NCI-H526 (cell line): ENCODE measurements around the gene LRRC15.
A peak's percentile ranks its signal among the peaks of the same experiment; 100 is the strongest.

Experiments used
- DNase-seq, 2 experiments: peaks; one replicate each; lab custom pipeline; 2025; lab: John Stamatoyannopoulos, UW

Gene LRRC15

DNA sequence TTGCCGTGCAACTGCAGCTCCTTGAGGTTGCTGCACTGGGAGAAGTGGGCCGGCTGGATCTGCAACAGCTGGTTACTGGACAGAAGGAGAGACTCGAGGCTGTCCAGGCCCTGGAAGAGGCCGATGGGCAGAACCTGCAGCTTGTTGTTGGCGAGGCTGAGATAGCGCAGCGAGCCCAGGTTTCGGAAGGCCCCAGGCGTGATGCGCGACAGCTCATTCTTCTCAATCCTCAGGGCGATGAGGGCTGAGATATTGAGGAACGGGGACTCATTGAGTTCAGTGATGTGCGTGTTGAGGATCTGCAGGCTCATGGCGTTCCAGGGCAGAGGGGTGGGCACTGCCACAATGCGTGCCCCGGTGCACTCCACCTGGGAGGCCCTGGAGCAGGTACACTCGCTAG is 9.0 kb downstream of the LRRC15 start:
- no peak for DNase-seq

DNA sequence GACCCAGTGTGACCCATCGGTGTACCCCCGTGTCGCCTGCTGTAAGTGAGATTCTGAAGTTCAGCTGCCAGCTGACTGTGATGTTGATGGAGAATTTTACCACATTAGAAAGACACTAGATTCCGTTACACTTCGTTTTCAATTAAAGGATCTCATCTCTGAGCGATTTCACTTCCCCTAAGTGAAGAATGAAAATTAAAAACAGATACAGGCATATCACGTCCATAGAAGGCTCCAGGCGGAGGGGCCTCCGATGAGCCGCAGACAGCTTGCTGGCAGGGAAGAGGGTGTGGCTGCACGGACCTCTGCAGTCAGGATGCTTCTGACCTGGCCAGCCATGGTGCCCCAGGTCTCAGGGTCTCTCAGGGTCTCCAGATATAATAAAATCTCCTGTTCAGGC is 11.9 kb downstream of the LRRC15 start:
- DNase-seq: no peak

DNA sequence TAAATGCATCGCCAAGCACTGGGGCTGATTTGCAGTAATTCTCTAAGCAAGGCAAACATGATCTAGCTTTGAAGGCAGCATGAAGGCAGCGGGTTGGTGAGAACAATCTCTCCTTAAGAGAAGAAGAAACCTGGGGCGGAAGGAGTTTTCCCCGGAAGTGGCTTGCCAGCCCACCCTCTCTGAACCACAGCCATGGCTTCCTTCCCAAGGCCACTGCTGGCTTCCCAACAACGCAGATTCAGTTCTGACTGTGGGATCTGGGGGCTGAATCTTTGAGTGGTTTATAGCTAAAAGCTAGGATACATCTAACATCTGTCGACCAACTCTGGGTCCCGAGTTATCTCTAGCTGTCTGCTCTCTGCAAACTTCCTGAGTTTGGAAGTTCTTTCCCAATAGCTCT is 14.2 kb downstream of the LRRC15 start:
- DNase-seq: no peak

DNA sequence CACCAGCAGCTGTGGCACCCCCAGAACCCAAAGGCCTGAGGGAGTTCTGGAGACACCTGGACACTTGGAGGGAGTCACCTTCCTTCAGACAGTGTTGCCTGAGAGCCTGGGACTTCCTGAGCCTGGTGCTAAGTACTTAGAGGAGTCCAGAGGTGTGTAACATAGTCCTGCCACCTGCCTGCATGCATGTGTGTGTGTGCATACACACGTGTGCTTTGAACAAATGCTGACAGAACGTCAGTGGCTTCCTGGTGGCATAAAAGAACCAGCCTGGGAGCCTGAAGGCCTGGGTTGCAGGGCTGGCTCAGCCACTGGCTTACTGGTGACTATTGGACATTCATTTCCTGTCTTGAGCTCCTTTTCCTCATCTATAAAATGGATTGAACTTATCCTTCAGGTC is 15.2 kb downstream of the LRRC15 start:
- no peak for DNase-seq

DNA sequence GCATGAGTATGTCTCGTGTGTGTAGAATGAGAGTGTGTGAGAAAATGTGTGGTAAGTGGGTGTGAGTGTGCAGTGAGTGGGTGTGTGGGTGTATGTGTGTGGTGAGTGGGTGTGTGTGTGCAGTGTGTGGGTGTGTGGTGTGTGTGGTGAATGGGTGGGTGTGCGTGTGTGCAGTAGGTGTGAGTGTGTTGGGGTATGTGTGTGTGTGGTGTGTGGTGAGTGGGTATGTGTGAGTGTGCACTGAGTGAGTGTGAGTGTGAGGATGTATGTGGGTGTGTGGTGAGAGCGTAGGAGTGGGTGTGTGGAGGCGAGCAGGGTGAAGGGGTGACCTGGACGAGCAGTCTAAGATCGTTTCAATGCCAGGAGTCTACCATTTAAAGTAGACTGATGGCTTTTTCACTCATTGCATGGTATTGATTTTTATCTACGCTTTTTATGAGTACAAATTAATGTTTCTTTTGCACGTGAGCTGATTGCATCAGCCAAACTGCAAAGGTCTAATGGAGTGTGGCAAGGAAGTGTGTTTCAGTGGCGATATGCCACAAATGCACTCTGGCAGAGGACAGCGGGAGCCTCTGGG is 16.8 kb downstream of the LRRC15 start:
- DNase-seq: no peak

DNA sequence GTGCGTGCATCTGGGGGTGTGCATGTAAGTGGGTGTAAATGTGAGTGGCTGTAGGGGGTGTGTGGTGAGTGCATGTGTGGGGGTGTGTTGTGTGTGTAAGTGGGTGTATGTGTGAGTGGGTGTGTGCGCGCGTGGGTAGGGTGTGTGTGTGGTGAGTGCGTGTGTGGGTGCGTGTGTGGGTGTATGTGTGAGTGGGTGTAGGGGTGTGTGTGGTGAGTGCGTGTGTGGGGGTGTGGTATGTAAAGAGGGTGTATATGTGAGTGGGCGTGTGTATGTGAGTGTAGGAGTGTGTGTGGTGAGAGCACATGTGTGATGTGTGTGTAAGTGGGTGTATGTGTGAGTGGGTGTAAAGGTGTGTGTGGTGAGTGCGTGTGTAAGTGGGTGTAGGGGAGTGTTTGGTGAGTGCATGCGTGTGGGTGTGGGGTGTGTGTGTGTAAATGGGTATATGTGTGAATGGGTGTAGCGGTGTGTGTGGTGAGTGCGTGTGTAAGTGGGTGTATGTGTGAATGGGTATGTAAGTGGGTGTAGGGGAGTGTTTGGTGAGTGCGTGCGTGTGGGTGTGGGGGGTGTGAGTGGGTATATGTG is 17.5 kb downstream of the LRRC15 start:
- DNase-seq: no peak

DNA sequence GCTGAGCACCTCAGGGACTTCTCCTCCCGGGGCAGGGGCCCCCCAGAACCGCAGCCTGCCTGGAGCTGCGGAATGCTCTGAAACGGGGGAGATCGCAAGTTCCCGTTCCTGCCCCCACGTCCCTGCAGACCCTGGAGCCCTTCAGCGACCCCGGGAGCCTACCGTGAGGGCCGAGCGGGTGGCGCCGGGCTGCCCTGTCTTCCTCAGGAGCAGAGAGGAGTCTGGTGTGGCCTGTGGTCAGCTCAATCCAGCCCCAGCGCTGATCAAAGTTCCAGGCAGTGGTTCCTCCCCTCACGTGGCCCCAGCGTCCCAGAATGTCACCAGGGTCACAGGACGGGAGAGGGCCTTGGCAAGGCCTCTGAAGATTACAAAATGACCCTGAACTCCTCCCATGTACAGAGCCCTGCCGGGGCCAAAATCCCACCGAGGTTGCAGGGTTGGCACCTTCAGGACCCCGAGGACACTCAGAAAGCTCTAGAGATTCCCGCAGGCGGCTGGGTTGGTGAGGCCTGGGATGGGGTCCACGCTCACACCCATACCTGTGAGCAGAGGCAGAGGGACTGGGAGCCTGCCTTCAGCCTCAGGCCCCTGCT is 18.4 kb downstream of the LRRC15 start, which contains the start of gene CPN2:
Gene CPN2, minus strand, starts transcription at position 249 of the 593 bp plus-strand sequence. CDS start 8,626 bp downstream, outside the sequence.
- no peak for DNase-seq

DNA sequence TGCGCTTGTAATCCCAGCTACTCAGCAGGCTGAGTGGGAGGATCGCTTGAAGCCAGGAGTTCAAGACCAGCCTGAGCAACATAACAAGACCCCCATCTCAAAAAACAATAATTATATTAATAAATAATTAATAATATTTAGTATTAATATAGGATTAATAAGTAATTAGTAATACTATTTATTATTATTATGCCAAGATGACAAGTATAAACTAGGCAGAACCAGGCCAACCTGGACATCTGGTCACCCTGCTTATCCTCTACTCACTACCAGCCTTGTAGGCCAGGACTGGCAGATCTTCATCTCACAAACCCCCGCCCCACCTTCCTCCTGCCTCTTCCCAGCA is 18.8 kb downstream of the LRRC15 start:
- no peak for DNase-seq

DNA sequence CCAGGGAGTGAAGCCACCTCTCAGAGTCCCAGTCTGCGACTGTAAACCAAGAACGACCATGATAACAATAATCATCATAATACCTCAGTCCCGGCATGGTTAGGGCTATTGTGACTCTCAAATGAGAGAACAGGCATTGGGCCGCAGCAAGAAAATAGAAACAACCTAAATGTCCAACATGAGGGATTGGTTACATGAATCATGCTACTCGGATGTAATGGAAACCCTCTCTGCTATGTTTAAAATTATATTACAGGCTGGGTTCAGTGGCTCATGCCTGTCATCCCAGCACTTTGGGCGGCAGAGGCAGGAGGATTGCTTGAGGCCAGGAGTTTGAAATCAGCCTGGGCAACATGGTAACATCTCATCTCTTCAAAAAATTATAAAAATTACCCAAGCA is 21.2 kb downstream of the LRRC15 start:
- no peak for DNase-seq

DNA sequence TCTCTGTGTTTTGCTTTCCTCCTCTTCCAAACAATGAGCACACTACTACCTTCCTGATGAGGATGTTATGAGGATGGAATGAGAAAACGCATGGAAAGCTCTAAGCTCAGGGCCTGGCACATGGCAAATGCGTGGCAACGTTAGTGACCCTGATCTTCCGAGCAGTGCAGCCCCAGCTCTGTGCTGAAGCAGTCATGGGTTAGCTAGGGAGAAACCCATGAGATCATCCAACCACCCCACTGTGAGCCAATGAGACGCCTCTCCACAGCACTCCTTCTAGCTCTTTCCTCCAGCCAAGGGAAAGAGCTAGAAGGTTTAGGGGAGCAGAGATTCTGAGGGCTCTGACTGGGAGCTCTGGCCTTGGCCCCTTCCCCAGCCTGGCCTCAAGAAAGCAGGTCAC is 22.9 kb downstream of the LRRC15 start:
- no peak for DNase-seq

DNA sequence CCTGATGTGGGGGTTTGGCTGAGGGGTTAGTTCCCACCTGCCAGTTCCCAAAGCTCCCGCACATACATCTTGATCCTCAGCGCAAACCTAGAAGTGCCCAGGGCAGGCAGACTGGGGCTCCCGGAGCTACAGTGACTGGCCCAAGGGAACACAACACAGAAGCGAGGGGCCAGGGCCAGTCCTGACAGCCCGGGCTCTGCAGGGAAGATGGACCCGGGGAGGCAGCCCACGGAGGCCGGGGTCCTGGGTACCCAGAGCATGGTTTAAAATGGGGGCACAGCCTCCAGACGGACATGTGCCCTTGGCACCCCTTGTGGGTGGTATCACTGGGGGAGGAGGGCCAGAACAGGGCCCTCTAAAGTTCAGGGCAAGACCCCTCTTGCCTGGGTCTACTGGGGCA is 23.5 kb downstream of the LRRC15 start:
- DNase-seq: no peak

DNA sequence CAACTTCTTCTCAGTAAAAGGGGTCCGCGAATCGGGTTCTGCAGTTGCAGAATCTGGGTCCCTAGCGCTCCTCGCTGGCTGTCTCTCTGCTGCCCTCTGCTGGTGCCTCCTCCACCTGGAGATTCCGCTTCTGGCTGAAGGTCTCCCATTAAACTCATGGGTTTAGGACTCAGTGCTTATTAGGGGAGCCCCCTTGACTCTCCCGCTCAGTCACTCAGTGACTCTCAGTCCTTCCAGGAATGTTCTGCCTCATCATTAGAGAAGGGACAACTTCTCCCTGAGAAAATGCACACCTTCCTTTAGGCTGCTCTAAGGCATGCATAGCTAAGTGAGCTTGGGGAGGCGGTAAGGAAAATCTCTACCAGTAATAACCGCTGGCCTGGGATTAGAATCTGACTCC is 25.5 kb downstream of the LRRC15 start:
- DNase-seq: peak; percentile 47 to 79

DNA sequence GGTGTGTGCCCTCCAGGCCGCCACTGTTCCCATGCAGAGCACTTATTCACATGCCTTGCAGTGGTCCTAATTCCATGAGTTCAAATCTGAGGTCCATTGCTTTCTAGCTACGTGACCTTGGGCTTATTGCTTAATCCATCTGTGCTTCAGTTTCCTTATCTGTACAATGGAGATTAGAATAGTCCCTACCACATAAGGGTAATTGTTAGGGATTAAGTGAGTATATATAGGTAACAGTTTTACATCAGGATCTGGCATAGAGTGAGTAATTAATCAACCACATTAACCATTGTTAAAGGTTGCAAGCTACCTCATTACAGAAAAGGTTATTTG is 26.0 kb downstream of the LRRC15 start:
- no peak for DNase-seq

DNA sequence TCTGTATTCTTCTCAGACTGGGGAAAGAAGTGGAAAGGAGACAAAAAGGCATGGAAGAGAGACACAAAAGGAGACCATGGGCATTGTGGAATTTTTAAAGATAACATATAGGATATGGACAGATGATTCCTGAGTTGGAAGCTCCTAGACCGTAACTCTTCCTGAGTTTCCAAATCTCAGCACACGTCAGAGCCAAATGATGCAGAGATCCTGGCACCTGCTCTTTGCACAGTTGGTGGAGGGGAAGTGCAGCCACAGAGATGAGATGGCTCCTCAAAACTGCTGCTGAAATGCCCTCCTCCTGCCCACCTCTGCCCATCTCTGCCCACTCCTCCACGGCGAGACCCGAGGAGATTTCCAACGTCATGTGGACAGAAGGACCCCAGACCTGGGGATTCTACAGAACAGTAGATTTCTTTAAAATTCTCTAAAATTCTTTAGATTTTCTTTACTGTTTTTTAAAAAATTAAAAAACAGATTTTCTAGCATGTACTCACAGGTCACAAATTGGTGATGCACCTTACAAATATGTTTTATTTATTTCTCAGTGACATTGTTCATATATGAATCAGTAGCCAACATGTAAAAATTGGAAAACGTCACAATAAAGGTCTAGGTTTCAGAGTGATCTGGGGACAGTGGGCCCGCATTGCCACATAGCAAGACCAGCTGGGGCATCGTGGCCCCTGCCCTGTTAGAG is 26.5 kb downstream of the LRRC15 start:
- DNase-seq: no peak

DNA sequence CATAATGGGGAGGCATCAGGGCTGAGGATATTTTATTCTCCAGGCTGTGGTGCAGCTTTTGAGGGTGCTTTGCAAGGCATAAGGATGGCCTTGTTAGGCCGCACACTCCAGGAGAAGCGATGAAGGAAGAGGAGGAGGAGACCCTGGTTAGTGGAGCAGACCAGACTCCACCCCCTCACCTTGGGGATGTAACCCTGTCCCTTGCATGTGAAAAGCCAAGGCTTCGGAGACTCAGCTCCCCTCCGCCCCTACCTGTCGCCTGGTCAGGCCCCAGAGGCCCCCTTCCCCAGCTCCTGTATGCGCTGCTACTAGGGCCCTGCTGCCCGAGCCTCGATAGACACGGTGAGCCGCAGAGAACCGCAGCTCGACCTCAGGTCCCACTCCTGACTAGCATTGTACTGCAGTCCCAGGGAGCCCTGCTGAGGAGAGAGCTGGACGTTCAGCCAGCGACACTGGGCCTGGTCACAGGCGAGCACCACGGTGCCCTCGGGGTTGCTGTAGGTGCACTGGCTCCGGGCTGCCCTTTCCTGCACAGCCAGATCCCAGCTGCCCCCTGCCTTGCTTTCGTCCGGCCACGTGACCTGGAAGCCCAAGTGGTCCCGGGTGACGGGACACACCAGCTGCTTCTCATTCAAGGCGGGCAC is 28.7 kb downstream of the LRRC15 start:
- no peak for DNase-seq

DNA sequence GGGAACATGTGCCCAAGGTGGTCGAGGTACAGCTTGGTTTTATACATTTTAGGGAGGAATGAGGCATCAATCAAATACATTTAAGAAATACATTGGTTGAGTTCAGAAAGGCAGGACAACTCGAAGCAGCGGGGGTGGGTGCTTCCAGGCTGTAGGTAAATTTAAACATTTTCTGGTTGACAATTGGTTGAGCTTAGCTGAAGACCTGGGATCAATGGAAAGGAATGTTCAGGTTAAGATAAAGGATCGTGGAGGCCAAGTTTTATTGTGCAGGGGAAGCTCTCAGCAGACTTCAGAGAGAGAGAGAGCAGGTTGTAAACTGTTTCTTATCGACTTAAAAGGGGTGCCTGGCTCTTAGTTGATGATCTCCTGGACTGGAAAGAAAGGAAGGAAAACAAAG is 29.7 kb downstream of the LRRC15 start:
- DNase-seq: no peak

DNA sequence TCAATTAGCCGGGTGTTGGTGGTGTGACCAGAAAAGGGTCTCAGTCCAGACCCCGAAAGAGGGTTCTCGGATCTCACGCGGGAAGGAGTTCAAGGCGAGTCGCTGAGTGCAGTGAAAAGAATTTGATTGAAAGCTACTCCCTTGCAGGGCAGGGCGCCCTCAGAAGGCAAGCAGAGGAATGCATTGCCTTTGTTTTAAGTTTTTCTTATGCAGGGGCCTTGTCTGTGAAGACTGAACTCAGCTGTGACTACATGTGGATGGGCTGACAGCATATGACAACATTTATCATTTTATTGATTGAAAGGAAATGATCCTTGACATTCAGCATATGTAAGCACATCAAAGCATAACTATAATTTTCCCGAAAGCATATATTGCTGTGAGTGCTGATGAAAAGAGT is 30.2 kb downstream of the LRRC15 start:
- no peak for DNase-seq

DNA sequence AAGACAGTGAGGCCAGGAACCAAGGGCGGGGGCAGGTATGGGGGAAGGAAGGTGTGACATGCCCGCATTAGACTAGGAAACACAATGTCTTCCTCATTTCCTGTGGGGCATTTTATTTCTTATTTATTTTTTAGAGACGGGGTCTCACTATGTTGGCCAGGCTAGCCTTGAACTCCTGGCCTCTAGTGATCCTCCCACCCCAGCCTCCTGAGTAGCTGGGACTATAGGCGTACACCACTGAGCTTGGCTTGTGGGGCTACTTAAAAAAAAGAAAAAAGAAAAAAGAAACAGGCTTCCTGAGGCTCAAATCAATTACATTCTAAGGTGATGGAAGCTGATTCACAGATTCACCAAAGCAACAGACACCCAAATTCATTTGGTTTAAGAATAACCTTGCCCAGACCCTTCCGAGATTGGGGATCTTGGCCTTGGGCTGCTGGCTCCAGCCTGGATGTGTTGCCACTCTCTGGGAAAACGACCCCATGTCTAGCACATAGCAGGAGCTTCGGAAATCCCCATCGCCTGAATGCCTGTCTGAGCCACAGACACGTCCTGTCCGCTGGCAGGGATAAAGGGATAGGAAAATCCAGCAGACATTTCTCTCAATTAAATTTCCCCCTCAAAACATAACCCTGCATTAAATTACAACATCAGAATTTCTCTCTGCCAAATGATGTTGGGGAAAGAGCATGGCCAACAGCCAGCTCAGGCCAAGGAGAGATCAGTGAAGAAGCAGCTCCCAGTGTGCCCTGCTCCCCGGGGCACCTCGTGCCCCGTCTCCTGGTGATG is 31.4 kb downstream of the LRRC15 start:
- DNase-seq: no peak

DNA sequence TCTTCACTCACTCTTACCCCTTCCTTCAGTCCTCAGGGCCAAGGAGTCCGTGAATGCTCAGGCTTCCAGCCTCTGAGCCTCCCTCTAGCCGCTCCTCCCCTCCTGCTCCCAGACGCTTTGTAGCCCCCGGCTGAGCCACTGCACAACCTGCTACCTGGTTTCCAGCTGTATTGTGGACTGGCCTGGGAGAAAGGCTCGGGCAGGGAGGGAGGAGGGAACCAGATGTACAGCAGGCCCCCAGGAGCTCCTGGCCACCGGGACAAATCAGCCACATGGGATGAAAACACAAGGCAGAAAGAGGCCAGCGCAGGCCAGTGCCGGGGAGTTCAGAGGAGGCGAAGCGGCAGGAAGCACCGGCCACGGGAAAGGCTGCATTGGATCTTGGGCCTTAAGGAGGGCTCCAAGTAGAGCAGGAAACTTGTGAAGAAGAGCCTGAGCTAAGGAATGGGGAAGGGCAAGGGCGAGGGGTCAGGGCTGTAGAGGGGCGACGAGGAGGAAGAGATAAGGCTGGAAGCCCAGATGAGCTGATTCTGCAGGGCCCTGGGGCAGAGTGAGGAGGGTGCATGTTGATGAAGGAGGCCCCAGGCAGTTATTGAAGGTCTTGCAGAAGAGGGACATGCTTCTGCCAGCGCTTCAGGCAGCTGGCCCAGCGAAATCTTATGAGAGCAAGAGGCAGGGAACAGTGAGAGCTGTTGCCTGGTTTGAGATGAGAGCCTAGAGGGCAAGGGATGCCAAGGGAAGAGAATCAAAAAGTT is 32.8 kb downstream of the LRRC15 start:
- no peak for DNase-seq

DNA sequence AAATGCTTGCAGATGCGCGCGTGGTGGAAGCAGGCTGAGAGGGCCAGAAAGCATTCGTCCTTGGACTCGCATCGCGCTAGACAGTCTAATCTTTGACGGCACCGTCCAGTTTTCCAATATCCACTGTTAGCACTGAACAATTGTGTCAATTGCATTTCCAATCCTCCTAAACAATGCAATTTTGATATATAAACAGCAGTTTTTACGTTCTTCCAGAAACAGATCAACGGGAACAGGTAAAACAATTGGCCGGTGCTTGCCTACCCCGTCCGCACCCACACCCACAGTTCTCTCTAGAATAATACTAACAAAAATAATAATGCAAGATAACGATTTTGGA is 35.6 kb downstream of the LRRC15 start:
- DNase-seq: no peak

DNA sequence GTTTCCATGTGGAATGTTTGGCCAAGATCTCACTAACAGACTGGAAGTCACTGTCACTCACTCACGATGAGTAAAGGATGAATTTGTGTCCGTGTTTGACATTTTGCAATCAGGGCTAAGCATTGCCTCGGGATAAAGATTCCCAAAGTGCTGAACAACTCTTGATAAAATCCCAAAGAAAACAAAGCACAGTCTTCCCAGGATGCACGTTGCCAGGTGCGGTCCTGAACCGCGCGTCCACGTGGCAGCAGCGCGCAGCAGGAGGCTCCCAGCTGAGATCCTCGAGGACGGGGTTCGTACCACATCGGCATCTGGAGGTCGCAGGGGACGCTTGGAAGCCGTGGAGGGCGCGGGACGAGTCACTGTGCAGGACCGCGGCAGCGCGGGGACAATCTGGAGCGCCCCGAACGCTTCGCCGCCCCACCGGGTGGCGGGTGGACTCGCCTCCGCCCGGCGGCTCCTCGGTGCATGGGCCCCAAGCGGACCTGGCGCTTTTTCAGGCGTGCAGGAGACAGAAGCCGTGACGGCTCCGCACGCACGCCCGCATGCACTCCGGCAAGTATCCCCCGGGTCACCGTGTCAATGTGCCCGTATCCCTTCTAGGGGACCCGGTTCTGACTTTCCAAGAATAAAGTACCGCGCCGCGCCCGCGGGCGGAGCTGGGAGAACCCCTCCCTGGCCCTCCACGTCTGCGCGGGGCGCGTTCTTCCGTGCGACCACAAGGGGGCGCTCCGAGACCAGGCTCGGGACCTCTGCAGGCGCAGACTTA is 36.1 kb downstream of the LRRC15 start:
- DNase-seq: no peak
